ENCODE results near the gene LHPP.
A peak's percentile ranks its signal among the peaks of the same experiment; 100 is the strongest.

Gene LHPP

GRCh38 chr10:124449170-124450011 is 12.2 kb upstream of the LHPP start:
- H3K4me3 ChIP-seq (ENCODE audit: low read length), result peak overlapping the region; percentile 66
- H3K9ac ChIP-seq (ENCODE audit: low read depth, low read length), result peak overlapping the region; percentile 61; the same call in 1 of the 2 replicates
- H3K27ac ChIP-seq (ENCODE audit: low read length), result no peak overlapping the region
- 0 out of 2 replicates have a peak, but pooled peaks cover 8% of the 10 kb centered on the region for H3K36me3 ChIP-seq (ENCODE audit: insufficient read depth, low read depth, low read length)
- peaks cover 90% of the 10 kb centered on the region for H3K27me3 ChIP-seq (ENCODE audit: insufficient read depth, low read length)
- no peaks in the 10 kb centered on the region for H3K9me3 ChIP-seq (ENCODE audit: insufficient read depth, low read depth, low read length)
- H3K4me1 ChIP-seq (ENCODE audit: insufficient read depth, low read length), result peaks cover 33% of the 10 kb centered on the region; the same call in 1 of the 2 replicates

- Histone ChIP-seq H3K36me3 (ENCODE audit: insufficient read depth, low read depth, low read length) (0 out of 2 replicates have a peak, but pooled peaks cover 8% of the 10 kb centered on the region), H3K27ac (ENCODE audit: low read length) (no peak within 1 kb of the TSS), H3K9me3 (ENCODE audit: insufficient read depth, low read depth, low read length) (no peaks in the 10 kb centered on the region), H3K27me3 (ENCODE audit: insufficient read depth, low read length) (peaks cover 83% of the 10 kb centered on the region), H3K4me1 (ENCODE audit: insufficient read depth, low read length) (peaks cover 36% of the 10 kb centered on the region; the same call in 1 of the 2 replicates), H3K9ac (ENCODE audit: low read depth, low read length) (peak within 1 kb of the TSS; percentile 61; the same call in 1 of the 2 replicates), H3K4me3 (ENCODE audit: low read length) (peak within 1 kb of the TSS; percentile 67)
Observed at GRCh38 chr10:124450012-124450782, 11.4 kb upstream of the LHPP start, which contains the start of gene NKX1-2. TSS of gene NKX1-2 (minus strand) at chr10:124450035. CDS start at chr10:124449943, 92 bp downstream.

- peak overlapping the region; percentile 52; the same call in 1 of the 2 replicates for H3K9ac ChIP-seq (ENCODE audit: low read depth, low read length)
- peaks cover 81% of the 10 kb centered on the region for H3K27me3 ChIP-seq (ENCODE audit: insufficient read depth, low read length)
- no peak overlapping the region for H3K27ac ChIP-seq (ENCODE audit: low read length)
- peak overlapping the region; percentile 67 for H3K4me3 ChIP-seq (ENCODE audit: low read length)
- H3K4me1 ChIP-seq (ENCODE audit: insufficient read depth, low read length), result peaks cover 36% of the 10 kb centered on the region; the same call in 1 of the 2 replicates
- H3K9me3 ChIP-seq (ENCODE audit: insufficient read depth, low read depth, low read length), result no peaks in the 10 kb centered on the region
- H3K36me3 ChIP-seq (ENCODE audit: insufficient read depth, low read depth, low read length), result 0 out of 2 replicates have a peak, but pooled peaks cover 7% of the 10 kb centered on the region
Observed at GRCh38 chr10:124450783-124451057, 10.9 kb upstream of the LHPP start.

GRCh38 chr10:124451276-124451675 is 10.3 kb upstream of the LHPP start:
- H3K9ac ChIP-seq (ENCODE audit: low read depth, low read length), result peak overlapping the region; percentile 52; the same call in 1 of the 2 replicates
- 0 out of 2 replicates have a peak, but pooled peaks cover 1% of the 10 kb centered on the region for H3K36me3 ChIP-seq (ENCODE audit: insufficient read depth, low read depth, low read length)
- peaks cover 81% of the 10 kb centered on the region for H3K27me3 ChIP-seq (ENCODE audit: insufficient read depth, low read length)

GRCh38 chr10:124453960-124454610 is 7.5 kb upstream of the LHPP start:
- H3K27me3 ChIP-seq (ENCODE audit: insufficient read depth, low read length), result peaks cover 63% of the 10 kb centered on the region
- no peaks in the 10 kb centered on the region for H3K36me3 ChIP-seq (ENCODE audit: insufficient read depth, low read depth, low read length)
- no peak overlapping the region for H3K27ac ChIP-seq (ENCODE audit: low read length)
- H3K4me3 ChIP-seq (ENCODE audit: low read length), result peak overlapping the region; percentile 34
- H3K9me3 ChIP-seq (ENCODE audit: insufficient read depth, low read depth, low read length), result no peaks in the 10 kb centered on the region
- H3K4me1 ChIP-seq (ENCODE audit: insufficient read depth, low read length), result peaks cover 33% of the 10 kb centered on the region
- 0 out of 2 replicates have a peak overlapping the region, but pooled peaks have one; percentile 44 for H3K9ac ChIP-seq (ENCODE audit: low read depth, low read length)

More at GRCh38 chr10:124451276-124451675, 10.3 kb upstream of the LHPP start:
- peak overlapping the region; percentile 67 for H3K4me3 ChIP-seq (ENCODE audit: low read length)
- peaks cover 36% of the 10 kb centered on the region; the same call in 1 of the 2 replicates for H3K4me1 ChIP-seq (ENCODE audit: insufficient read depth, low read length)
- H3K27ac ChIP-seq (ENCODE audit: low read length), result peak overlapping the region; percentile 31
- no peaks in the 10 kb centered on the region for H3K9me3 ChIP-seq (ENCODE audit: insufficient read depth, low read depth, low read length)

- H3K27me3 ChIP-seq (ENCODE audit: insufficient read depth, low read length), result peaks cover 51% of the 10 kb centered on the region
- H3K27ac ChIP-seq (ENCODE audit: low read length), result no peak overlapping the region
- H3K4me3 ChIP-seq (ENCODE audit: low read length), result no peak overlapping the region
- no peaks in the 10 kb centered on the region for H3K9me3 ChIP-seq (ENCODE audit: insufficient read depth, low read depth, low read length)
- H3K9ac ChIP-seq (ENCODE audit: low read depth, low read length), result no peak overlapping the region
- peaks cover 39% of the 10 kb centered on the region for H3K4me1 ChIP-seq (ENCODE audit: insufficient read depth, low read length)
- no peaks in the 10 kb centered on the region for H3K36me3 ChIP-seq (ENCODE audit: insufficient read depth, low read depth, low read length)
Observed at GRCh38 chr10:124455441-124455840, 6.2 kb upstream of the LHPP start.

- Histone ChIP-seq H3K4me1 (ENCODE audit: insufficient read depth, low read length) (peaks cover 20% of the 10 kb centered on the region), H3K27ac (ENCODE audit: low read length) (no peak overlapping the region), H3K36me3 (ENCODE audit: insufficient read depth, low read depth, low read length) (no peaks in the 10 kb centered on the region), H3K9ac (ENCODE audit: low read depth, low read length) (no peak overlapping the region), H3K27me3 (ENCODE audit: insufficient read depth, low read length) (peaks cover 25% of the 10 kb centered on the region), H3K4me3 (ENCODE audit: low read length) (no peak overlapping the region), H3K9me3 (ENCODE audit: insufficient read depth, low read depth, low read length) (no peaks in the 10 kb centered on the region)
Observed at GRCh38 chr10:124458473-124458872, 3.1 kb upstream of the LHPP start.

- H3K27ac ChIP-seq (ENCODE audit: low read length), result no peak overlapping the region
- no peak overlapping the region for H3K9ac ChIP-seq (ENCODE audit: low read depth, low read length)
- no peak overlapping the region for H3K4me3 ChIP-seq (ENCODE audit: low read length)
- H3K9me3 ChIP-seq (ENCODE audit: insufficient read depth, low read depth, low read length), result no peaks in the 10 kb centered on the region
- H3K36me3 ChIP-seq (ENCODE audit: insufficient read depth, low read depth, low read length), result no peaks in the 10 kb centered on the region
- peaks cover 15% of the 10 kb centered on the region for H3K4me1 ChIP-seq (ENCODE audit: insufficient read depth, low read length)
- H3K27me3 ChIP-seq (ENCODE audit: insufficient read depth, low read length), result peaks cover 21% of the 10 kb centered on the region
Observed at GRCh38 chr10:124458889-124459288, 2.7 kb upstream of the LHPP start.

GRCh38 chr10:124459395-124459794 is 2.2 kb upstream of the LHPP start:
- no peak overlapping the region for H3K9ac ChIP-seq (ENCODE audit: low read depth, low read length)
- H3K27ac ChIP-seq (ENCODE audit: low read length), result no peak overlapping the region
- H3K4me1 ChIP-seq (ENCODE audit: insufficient read depth, low read length), result peaks cover 10% of the 10 kb centered on the region
- peaks cover 19% of the 10 kb centered on the region for H3K27me3 ChIP-seq (ENCODE audit: insufficient read depth, low read length)
- no peaks in the 10 kb centered on the region for H3K36me3 ChIP-seq (ENCODE audit: insufficient read depth, low read depth, low read length)
- no peaks in the 10 kb centered on the region for H3K9me3 ChIP-seq (ENCODE audit: insufficient read depth, low read depth, low read length)
- H3K4me3 ChIP-seq (ENCODE audit: low read length), result no peak overlapping the region

GRCh38 chr10:124460144-124460543 is 1.5 kb upstream of the LHPP start:
- no peaks in the 10 kb centered on the region for H3K36me3 ChIP-seq (ENCODE audit: insufficient read depth, low read depth, low read length)
- no peaks in the 10 kb centered on the region for H3K9me3 ChIP-seq (ENCODE audit: insufficient read depth, low read depth, low read length)
- no peak overlapping the region for H3K27ac ChIP-seq (ENCODE audit: low read length)
- no peak overlapping the region for H3K9ac ChIP-seq (ENCODE audit: low read depth, low read length)
- peaks cover 10% of the 10 kb centered on the region for H3K4me1 ChIP-seq (ENCODE audit: insufficient read depth, low read length)
- no peak overlapping the region for H3K4me3 ChIP-seq (ENCODE audit: low read length)
- peaks cover 19% of the 10 kb centered on the region for H3K27me3 ChIP-seq (ENCODE audit: insufficient read depth, low read length)

GRCh38 chr10:124462348-124462695 is 699 bp downstream of the LHPP start:
- H3K27ac ChIP-seq (ENCODE audit: low read length), result no peak overlapping the region
- H3K4me3 ChIP-seq (ENCODE audit: low read length), result peak overlapping the region; percentile 71; the same call in 1 of the 2 replicates
- 0 out of 2 replicates have a peak, but pooled peaks cover 6% of the 10 kb centered on the region for H3K27me3 ChIP-seq (ENCODE audit: insufficient read depth, low read length)
- peak overlapping the region; percentile 58; the same call in 1 of the 2 replicates for H3K9ac ChIP-seq (ENCODE audit: low read depth, low read length)
- H3K9me3 ChIP-seq (ENCODE audit: insufficient read depth, low read depth, low read length), result no peaks in the 10 kb centered on the region
- H3K36me3 ChIP-seq (ENCODE audit: insufficient read depth, low read depth, low read length), result no peaks in the 10 kb centered on the region
- peaks cover 22% of the 10 kb centered on the region for H3K4me1 ChIP-seq (ENCODE audit: insufficient read depth, low read length)

All from iPS-20b (cell line).